Fibroblast of villous mesenchyme (primary cell): Measurements from ENCODE around the gene MPRIP. TPM values are rescaled to one million over a fixed set of nuclear protein-coding genes. Genes with fewer than 3 reads are reported as not detected.

ENCODE experiments used
- DNase-seq: peaks from one replicate; pipeline ENCODE4 v3.0.0-alpha.2; 2010; ENCODE audit warnings: low read depth
- H3K4me3 ChIP-seq: 2 replicates; pipeline ENCODE4 v1.5.1; 2011; ENCODE audit warnings: low read depth, mild to moderate bottlenecking, low read length
- CTCF ChIP-seq: IDR thresholded peaks from 2 replicates; pipeline ENCODE4 v1.5.1; 2012; ENCODE audit warnings: low read depth, mild to moderate bottlenecking, low read length; ENCODE audit not compliant: insufficient read depth
- total RNA-seq: library from RNA; depleted of rRNA; stranded (reverse); fragments of >200 nt; gene quantifications from 2 replicates; pipeline ENCODE4 v1.2.3, GENCODE V29; 2012

Gene MPRIP
- total RNA-seq, 1 donor, result 178 TPM

DNA sequence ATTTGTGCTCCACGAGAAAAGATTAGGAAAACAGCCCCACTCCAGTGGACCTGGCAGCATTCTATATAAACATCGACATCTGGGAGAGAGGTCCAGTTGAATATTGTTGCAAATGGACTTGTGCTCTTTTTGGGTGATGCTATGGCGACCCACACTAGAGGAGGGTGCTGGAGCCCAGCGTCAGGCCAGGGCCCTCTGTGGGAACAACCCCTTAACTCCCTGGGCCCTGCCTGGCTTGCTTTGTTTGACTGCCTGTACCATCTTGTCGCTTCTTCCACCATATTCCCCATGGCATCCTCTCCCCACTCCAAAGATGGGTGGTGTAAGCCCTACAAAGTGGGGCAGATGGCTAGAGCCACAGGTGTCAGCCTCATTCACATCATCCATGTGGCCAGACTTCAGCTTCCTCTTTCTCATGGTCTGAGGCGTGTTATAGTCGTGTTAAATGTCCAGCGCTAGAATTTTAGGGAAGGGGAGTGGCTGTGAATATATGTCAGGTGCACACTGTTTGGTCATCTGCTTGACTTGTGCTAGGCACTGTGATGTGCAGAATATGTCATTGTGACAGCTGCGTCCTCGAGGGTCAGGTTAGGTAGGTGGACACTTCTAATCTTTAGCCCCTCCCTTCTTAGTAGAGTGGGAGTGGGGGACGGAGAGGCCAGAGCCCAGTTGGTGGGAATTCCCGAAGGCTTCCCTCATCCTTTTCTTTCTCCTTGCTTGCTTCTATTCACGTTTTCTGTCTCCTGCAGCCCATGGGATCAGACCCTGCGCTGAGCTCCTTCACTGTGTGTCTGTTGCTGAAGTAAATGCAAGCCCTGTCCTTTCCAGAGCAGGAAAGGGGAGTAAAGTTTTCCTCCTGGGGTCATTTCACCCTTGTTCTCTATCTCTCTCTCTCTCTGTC is 49.8 kb downstream of the MPRIP start:
- no peak overlapping the region for H3K4me3 ChIP-seq
- no peak for TF ChIP-seq CTCF
- no peak for DNase-seq

DNA sequence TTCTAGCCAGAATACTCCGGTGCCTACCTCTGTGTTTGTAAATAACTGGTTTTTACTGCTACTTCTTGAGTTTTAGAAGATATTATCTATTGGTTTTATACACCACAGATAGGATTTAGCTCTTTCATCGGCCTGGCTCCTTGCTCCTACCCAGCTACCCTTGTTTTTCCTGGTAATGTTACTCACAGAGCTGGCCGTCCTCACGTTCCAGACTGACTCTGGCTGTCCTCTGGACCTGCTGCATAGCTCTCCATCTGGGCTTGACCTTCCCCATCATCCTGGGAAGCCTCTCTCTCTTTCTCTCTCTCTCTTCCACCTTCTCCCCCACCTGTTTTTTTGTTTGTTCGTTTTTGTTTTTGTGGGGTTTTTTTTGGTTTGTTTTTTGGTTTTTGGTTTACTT is 51.5 kb downstream of the MPRIP start:
- no peak for TF ChIP-seq CTCF
- H3K4me3 ChIP-seq, result no peak overlapping the region
- no peak for DNase-seq

GRCh38 chr17:17096438-17097178 is 54.4 kb downstream of the MPRIP start:
- DNase-seq, result peak; percentile 80

DNA sequence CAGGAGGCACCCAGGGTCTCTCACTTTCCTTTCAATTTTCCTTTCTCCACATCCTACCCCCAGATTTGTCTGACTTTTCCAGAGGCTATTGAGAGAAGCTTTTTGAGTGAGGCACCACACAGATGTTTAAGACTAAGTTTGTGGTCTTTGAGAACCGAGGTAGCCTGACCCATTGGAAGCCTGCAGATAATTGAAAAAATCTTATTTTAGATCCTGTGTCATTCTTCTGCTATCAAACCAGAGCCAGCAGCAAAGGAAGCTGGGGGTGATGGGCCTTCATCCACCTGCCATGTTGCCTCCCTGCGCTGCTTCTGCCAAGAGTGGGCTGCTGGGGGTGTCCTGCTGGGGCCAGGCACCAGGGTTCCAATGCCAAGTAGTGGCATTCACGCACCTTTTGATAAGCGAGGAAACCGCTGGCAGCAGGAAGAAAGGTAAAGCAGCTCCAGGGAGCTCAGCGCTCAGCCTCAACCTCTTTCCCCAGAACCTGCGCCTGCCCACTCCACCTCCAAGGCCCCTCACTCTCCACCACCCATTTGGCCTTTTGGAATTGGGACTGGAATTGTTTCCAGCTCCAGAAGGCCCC is 55.6 kb downstream of the MPRIP start:
- no peak for TF ChIP-seq CTCF

More at GRCh38 chr17:17096438-17097178, 54.4 kb downstream of the MPRIP start:
- no peak for TF ChIP-seq CTCF
- H3K4me3 ChIP-seq, result no peak overlapping the region

DNA sequence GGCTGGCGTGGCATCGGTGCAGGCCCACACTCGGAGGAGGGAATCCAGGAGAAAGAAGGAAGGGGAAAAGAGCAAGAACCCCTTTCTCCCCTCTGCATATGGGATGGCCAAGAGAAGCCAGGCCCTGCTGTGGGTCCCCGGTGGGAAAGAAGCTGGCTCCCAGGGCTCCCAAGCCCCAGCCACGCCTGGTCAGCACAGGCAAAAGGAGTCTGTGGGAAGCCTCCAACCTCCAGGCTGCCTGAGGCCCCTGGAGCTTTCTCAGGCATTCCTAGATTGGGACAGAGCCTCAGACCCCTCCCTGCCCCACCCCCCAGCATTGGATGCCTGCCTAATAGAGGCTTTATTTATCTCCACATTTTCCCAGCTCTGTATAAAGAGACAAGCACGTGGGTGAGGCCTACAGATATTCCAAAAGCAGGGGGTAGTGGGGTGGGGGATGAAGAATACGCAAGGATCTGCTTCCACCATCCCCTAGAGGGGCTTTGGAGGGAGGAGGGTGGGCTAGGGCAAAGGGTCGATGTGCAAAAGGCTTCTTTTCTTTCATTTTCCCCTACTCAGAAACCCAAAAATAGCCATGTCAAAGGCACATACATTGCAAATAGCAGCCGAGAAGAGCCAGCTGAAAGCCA is 56.4 kb downstream of the MPRIP start:
- peak; percentile 84 for DNase-seq
- no peak for TF ChIP-seq CTCF
- no peak overlapping the region for H3K4me3 ChIP-seq

More for the DNA sequence above, 55.6 kb downstream of the MPRIP start:
- no peak for DNase-seq
- H3K4me3 ChIP-seq, result no peak overlapping the region

DNA sequence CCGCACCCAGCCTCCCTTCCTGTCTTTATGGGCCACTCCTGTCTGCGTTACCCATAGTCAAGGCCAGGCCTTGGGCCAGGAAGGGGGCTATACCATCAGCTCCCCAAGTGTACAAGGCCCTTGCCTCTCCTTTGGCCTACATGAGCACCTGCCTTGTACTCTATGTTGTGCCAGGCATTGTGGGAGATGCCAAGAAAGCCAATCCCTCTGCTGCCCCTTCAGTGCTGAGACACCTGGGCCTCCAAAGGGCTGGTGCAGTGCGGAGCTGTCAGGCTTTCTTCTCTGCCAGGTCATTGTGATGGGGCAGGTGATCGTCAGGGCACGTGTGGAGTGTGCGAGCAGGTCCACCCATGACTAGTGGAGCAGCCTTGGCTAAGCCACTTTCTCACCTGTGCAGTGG is 59.9 kb downstream of the MPRIP start:
- no peak for DNase-seq
- no peak for TF ChIP-seq CTCF
- no peak overlapping the region for H3K4me3 ChIP-seq
